Stimulated activated CD4-positive, alpha-beta T cell treated with anti-CD3 and anti-CD28 coated beads, TNF-alpha, amount 100 ng/mL, for 4 hours (primary cell): ENCODE measurements around the gene ATP9B.
A peak's percentile ranks its signal among the peaks of the same experiment; 100 is the strongest.

ENCODE experiments used
- DNase-seq, 3 experiments: peaks; one replicate each; pipeline ENCODE4 v3.0.0-alpha.2; 2020; ENCODE audit warnings: low read depth in 3 of 3

ATP9B gene

DNA sequence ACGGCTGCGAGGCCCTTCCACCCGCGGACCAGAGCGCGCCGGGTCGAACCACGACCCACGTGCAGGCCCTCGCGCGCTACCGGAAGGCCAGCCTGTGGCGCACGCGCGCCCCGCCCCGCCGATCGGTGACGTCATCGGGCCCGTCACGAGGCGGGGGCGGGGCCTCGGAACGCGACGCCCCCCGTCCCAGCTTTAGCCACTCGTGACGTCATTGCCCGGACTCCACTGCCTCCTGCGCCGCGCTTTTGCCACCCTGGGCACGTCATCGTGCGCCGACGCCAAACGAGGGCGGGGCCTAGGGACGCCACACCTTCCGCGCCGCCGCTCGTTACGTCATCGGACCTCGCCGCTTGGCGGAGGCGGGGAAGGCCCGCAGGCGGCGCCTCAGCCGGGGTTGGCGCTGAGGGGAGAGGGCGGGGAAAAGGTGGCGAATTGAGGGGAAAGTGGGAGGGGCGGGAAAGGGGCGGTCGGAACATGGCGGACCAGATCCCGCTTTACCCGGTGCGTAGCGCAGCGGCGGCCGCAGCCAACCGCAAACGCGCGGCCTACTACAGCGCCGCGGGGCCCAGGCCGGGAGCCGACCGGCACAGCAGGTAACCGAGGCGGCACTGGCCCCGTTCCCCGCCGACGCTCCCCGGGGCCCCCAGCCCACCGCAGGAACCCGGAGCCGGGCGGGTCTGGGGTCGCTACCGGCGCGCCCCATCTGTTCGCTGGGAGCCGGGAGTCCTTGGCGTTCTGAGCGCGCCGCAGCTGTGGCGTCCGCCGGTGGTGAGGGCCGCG is at the start of gene ATP9B:
Gene ATP9B, plus strand, starts transcription at position 458 of the 780 bp plus-strand sequence. Its CDS starts 17 bp downstream, at position 475.
- peak; percentile 96 to 99 (median 99) for DNase-seq

DNA sequence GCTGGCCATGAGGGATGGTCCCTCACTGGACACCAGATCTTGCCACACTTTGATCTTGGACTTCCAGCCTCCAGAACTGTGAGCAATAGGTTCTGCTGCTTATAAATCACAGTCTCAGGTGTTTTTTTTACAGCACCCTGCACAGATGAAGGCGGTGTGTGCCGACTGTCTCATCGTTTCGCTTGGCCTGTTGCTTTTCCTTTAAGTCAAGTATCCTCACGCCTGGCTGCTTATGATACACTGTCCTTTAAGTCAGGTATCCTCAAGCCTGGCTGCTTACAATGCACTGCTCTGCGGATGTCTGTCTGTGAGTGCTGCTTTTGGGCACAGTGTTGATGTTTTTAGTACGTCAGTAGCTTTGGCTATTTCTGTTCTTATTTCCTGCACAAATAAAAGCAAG is 49.3 kb upstream of the ATP9B start:
- no peak for DNase-seq

DNA sequence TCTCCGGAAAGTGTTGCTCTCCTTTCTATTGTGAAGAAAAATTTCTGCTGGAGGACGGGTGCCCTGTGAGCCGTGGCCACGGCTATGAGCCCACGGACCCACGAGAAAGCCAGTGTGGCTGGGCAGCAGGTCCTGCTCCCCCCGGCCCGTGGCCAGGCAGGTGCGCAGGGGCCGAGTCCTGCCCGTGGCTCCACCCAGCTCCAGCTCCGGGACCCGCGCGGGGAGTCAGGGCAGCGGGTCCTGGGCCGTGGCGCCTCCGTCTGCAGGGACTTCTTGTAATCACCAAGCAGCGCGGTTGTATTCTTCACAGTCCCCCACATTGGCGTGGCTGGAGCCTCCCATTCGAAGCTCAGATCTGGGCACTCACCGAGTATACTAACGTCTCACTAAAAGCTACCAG is 46.6 kb upstream of the ATP9B start:
- DNase-seq = no peak

GRCh38 chr18:79026491-79026890 is 42.7 kb upstream of the ATP9B start:
- no peak for DNase-seq

GRCh38 chr18:79030680-79031079 is 38.5 kb upstream of the ATP9B start:
- DNase-seq = no peak

DNA sequence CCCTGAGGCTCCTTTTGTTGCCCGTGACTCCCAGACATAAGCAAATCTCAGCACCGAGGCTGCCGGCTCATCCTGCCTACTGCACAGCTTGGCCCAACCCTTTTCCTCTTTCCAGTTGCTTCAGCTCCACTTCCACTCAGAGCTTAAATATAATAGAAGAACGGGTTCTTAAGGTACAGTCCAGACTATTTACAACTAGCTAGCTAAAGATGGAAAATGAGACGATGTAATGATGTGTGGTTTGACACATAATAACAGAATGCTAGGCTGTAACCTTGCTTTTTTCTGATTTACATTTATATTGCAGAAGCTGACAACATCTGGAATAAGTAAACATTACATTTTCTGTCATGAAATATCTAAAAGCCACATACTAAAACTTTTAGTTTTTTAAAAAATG is 26.9 kb upstream of the ATP9B start:
- no peak for DNase-seq

DNA sequence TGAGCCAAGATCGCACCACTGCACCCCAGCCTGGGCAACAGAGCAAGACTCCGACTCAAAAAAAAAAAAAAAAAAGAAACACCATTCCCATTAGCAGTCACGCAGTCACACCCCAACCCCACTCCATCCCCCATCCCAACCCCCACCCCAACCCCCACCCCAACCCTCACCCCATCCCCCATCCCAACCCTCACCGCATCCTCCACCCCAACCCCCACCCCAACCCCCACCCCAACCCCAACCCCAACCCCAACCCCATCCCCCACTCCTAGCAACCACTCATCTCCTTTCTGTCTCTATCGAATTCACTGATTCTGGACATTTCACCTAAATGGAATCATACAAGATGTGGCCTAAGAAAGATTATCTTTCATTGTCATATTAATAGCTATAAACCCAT is 25.9 kb upstream of the ATP9B start:
- DNase-seq = no peak

DNA sequence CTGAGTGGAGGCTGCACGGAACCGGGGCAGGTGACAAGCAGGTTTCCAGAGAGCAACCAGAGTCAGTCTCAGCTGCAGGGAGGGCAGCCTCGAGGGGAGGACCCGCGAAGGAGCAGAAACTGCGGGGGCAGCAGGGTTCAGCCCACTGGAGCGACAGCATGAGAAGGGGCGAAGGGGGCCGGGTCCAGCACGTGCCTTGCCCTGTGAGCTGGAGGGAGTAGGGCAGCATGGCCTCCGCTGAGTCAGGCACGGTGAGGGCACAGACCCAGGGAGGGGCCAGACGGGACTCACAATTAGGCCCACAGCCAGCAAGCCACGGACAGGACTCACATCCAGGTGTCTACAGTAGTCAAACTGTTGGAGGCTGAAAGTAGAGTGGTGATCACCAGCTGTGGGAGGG is 22.7 kb upstream of the ATP9B start:
- DNase-seq = no peak

- DNase-seq = no peak
Observed at GRCh38 chr18:79047556-79048244, 21.5 kb upstream of the ATP9B start.

GRCh38 chr18:79048245-79048632 is 21.0 kb upstream of the ATP9B start:
- no peak for DNase-seq

DNA sequence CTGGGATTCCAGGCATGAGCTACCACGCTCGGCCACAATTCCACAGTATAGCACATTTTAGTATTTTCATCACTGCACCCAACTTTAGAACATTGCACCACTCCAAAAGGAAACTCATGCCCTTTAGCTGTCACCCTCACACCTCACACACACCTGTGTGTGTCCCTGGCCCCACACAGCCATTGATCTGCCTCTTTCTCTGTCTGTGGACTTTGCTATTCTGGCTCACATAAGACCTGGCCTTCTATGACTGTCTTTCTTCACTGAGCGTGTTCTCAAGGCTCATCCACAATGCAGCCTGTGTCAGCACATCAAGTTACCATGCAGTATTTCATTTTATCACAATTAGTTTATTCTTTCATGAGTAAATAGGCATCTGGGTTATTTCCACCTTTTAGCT is 19.7 kb upstream of the ATP9B start:
- DNase-seq = no peak

GRCh38 chr18:79050005-79050404 is 19.2 kb upstream of the ATP9B start:
- DNase-seq = no peak

DNA sequence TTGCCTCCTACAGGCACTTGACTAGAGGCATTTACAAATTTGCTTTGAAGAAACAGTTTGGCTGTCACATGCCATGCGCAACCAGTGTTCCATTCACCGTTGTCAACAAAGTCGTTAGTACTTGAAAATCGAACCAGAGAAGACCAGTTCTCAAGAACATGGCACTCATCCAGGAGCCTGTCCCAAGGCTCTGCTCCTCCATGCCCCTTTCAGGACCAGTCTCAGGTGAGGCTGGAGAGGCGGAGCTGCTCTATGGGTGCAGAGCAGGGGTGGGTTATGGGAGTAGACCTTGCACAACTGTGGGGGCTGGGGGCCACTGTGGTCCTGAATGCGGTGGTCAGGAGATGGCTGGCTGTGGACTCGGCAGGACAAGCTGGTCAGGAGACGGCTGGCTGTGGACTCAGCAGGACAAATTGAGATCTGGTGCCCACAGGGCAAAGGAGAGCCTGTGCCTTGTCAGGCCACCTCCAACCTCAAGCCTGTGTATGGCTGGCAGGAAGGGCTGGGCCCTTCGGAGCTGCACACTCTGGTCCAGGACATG is 12.3 kb upstream of the ATP9B start:
- no peak for DNase-seq

GRCh38 chr18:79058007-79058406 is 11.2 kb upstream of the ATP9B start:
- no peak for DNase-seq

- DNase-seq = no peak
Observed at GRCh38 chr18:79062806-79063205, 6.4 kb upstream of the ATP9B start.

DNA sequence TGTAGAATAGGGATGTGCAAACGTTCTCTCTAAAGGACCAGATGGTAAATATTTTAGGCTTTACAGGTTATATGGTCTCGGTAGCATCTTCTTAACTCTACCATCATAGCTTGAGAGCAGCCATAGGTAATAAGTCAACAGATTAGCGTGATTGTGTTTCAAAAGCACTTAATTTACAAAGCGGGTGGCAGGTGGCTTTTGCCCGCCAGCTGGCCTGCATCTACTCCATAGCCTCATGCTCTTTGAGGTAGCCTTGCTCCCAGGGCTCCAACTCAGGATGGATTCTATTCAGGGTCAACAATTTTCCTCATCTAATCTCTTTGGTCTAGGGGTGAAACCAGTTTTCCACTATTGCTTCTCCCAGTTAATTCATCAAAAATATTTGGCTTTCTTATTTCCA is 5.0 kb upstream of the ATP9B start:
- DNase-seq = no peak

- no peak for DNase-seq
Observed at GRCh38 chr18:79065802-79066201, 3.4 kb upstream of the ATP9B start.

- DNase-seq = no peak
Observed at GRCh38 chr18:79067611-79068010, 1.6 kb upstream of the ATP9B start.

- DNase-seq = no peak
Observed at GRCh38 chr18:79068341-79068936, 755 bp upstream of the ATP9B start.

GRCh38 chr18:79069717-79070151 is 540 bp downstream of the ATP9B start:
- DNase-seq = no peak

GRCh38 chr18:79070486-79070885 is 1.3 kb downstream of the ATP9B start:
- DNase-seq = no peak

DNA sequence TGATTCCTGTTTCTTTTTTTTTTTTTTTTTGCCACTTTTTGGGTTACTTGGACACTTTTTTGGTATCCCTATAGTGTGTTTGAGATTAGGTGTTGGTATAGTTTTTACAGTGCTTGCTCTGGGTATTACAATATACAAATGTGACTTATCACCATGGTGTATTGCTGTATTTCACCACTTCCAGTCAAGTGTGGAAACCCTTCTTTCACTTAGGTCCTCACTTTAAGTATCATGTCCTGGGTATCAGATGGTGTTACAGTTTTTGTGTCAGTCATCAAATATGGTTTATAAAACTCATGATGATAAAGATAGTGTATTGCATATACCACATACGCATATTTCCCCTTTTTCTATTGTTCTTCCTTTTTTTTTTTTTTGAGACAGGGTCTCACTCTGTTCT is 1.8 kb downstream of the ATP9B start:
- no peak for DNase-seq
